Neural progenitor cell (in vitro differentiated cells): ENCODE results near the gene APBA3. TPM values are rescaled to one million over a fixed set of nuclear protein-coding genes. Genes with fewer than 3 reads are reported as not detected.

Source experiments
- DNase-seq: peaks from one replicate; pipeline ENCODE4 v3.0.0-alpha.2; 2016; ENCODE audit warnings: low spot score
- H2AFZ ChIP-seq: fragments of 200-600 bp; sonication (generic); replicated peaks from 2 replicates; pipeline ENCODE4 v1.6.1; 2016; ENCODE audit warnings: antibody characterized with exemption
- H3F3A ChIP-seq: fragments of 200-600 bp; sonication (generic); 2 replicates; pipeline ENCODE4 v1.6.1; 2016; ENCODE audit warnings: antibody characterized with exemption, low read depth
- H3K27ac ChIP-seq: fragments of 200-600 bp; sonication (generic); 2 replicates; pipeline ENCODE4 v1.5.1; 2016; ENCODE audit warnings: mild to moderate bottlenecking
- H3K27me3 ChIP-seq: fragments of 200-600 bp; sonication (generic); 2 replicates; pipeline ENCODE4 v1.6.1; 2016; ENCODE audit warnings: mild to moderate bottlenecking, moderate library complexity
- H3K36me3 ChIP-seq: fragments of 200-600 bp; sonication (generic); 2 replicates; pipeline ENCODE4 v1.5.1; 2016
- H3K4me1 ChIP-seq: fragments of 200-600 bp; sonication (generic); 2 replicates; pipeline ENCODE4 v1.6.1; 2016; ENCODE audit warnings: mixed run types
- H3K4me2 ChIP-seq: fragments of 200-600 bp; sonication (generic); 2 replicates; pipeline ENCODE4 v1.6.1; 2016
- H3K4me3 ChIP-seq: fragments of 200-600 bp; sonication (generic); 2 replicates; pipeline ENCODE4 v1.5.1; 2016
- H3K79me2 ChIP-seq: fragments of 200-600 bp; sonication (generic); 2 replicates; pipeline ENCODE4 v1.6.1; 2016; ENCODE audit warnings: low read depth
- H3K9ac ChIP-seq: fragments of 200-600 bp; sonication (generic); 2 replicates; pipeline ENCODE4 v1.6.1; 2016
- H3K9me3 ChIP-seq: fragments of 200-600 bp; sonication (generic); 2 replicates; pipeline ENCODE4 v1.5.1; 2016; ENCODE audit warnings: low read depth
- H4K20me1 ChIP-seq: fragments of 200-600 bp; sonication (generic); 2 replicates; pipeline ENCODE4 v1.6.1; 2016; ENCODE audit warnings: low read depth
- H3K27ac Mint-ChIP-seq: 3 replicates; pipeline ENCODE4 v1.8.0; 2021; ENCODE audit warnings: mixed read lengths
- H3K27me3 Mint-ChIP-seq: 2 replicates; pipeline ENCODE4 v1.8.0; 2022; ENCODE audit warnings: low read depth, mild to moderate bottlenecking, inconsistent platforms, moderate library complexity, mixed read lengths; ENCODE audit not compliant: insufficient read depth
- H3K36me3 Mint-ChIP-seq: 3 replicates; pipeline ENCODE4 v1.8.0; 2021; ENCODE audit warnings: mixed read lengths
- H3K4me1 Mint-ChIP-seq: 3 replicates; pipeline ENCODE4 v1.8.0; 2021; ENCODE audit warnings: mixed read lengths
- H3K4me3 Mint-ChIP-seq: 3 replicates; pipeline ENCODE4 v1.8.0; 2021; ENCODE audit warnings: mild to moderate bottlenecking, moderate library complexity, mixed read lengths
- H3K9me3 Mint-ChIP-seq: 3 replicates; pipeline ENCODE4 v1.8.0; 2020; ENCODE audit warnings: mixed read lengths
- CTCF ChIP-seq: fragments of 200-600 bp; sonication (generic); IDR thresholded peaks from 2 replicates; pipeline ENCODE4 v1.5.1; 2017; ENCODE audit warnings: antibody characterized with exemption, mild to moderate bottlenecking
- EZH2 ChIP-seq: fragments of 200-600 bp; sonication (generic); IDR thresholded peaks from 2 replicates; pipeline ENCODE4 v1.6.1; 2017; ENCODE audit warnings: antibody characterized with exemption, mild to moderate bottlenecking, moderate library complexity
- EZH2phosphoT487 ChIP-seq: fragments of 200-600 bp; sonication (generic); IDR thresholded peaks from 2 replicates; pipeline ENCODE4 v1.6.1; 2017; ENCODE audit warnings: antibody characterized with exemption
- total RNA-seq: library from RNA; depleted of rRNA; stranded (reverse); fragments of >200 nt; gene quantifications from 2 replicates; pipeline ENCODE4 v1.2.3, GENCODE V29; 2015; ENCODE audit warnings: low replicate concordance

Gene APBA3
- total RNA-seq, 1 donor from 2014 or later = 17.3 TPM

- Mint-ChIP-seq H3K27ac (no peak overlapping the region), H3K4me1 (peaks cover 17% of the 10 kb centered on the region), H3K4me3 (no peak overlapping the region), H3K36me3 (peaks cover 2% of the 10 kb centered on the region), H3K9me3 (no peaks in the 10 kb centered on the region), H3K27me3 (peaks cover 3% of the 10 kb centered on the region)
- no peaks in the 10 kb centered on the region for H3K27me3 ChIP-seq
- H3K36me3 ChIP-seq = no peaks in the 10 kb centered on the region
- no peak overlapping the region for H3K27ac ChIP-seq
- H4K20me1 ChIP-seq = no peaks in the 10 kb centered on the region
- peaks cover 3% of the 10 kb centered on the region for H3K4me1 ChIP-seq
- no peak overlapping the region for H3K9ac ChIP-seq
- no peak overlapping the region for H2AFZ ChIP-seq
- H3K4me3 ChIP-seq = no peak overlapping the region
- H3K4me2 ChIP-seq = no peak overlapping the region
- no peaks in the 10 kb centered on the region for H3K9me3 ChIP-seq
- no peak for TF ChIP-seq EZH2
- TF ChIP-seq CTCF = no peak
- TF ChIP-seq EZH2phosphoT487 = no peak
- H3F3A ChIP-seq = peaks cover 8% of the 10 kb centered on the region
- peaks cover 24% of the 10 kb centered on the region for H3K79me2 ChIP-seq
- no peak for DNase-seq
Observed at GRCh38 chr19:3765121-3765520, 3.6 kb upstream of the APBA3 start.

- Mint-ChIP-seq H3K4me3 (peak within 1 kb of the TSS; percentile 96), H3K4me1 (peaks cover 14% of the 10 kb centered on the region), H3K36me3 (no peaks in the 10 kb centered on the region), H3K9me3 (no peaks in the 10 kb centered on the region), H3K27ac (peak within 1 kb of the TSS; percentile 95), H3K27me3 (no peaks in the 10 kb centered on the region)
- Histone ChIP-seq H3K79me2 (peaks cover 26% of the 10 kb centered on the region), H3K4me2 (peak within 1 kb of the TSS; percentile 85), H3F3A (peaks cover 8% of the 10 kb centered on the region), H3K4me3 (peak within 1 kb of the TSS; percentile 90), H2AFZ (peak within 1 kb of the TSS; percentile 97), H3K9me3 (no peaks in the 10 kb centered on the region), H3K36me3 (no peaks in the 10 kb centered on the region), H3K27me3 (no peaks in the 10 kb centered on the region), H3K27ac (peak within 1 kb of the TSS; percentile 72), H4K20me1 (no peaks in the 10 kb centered on the region), H3K9ac (peak within 1 kb of the TSS; percentile 83), H3K4me1 (peaks cover 3% of the 10 kb centered on the region)
- peak; percentile 99 for DNase-seq
- TF ChIP-seq EZH2 (no peak), CTCF (no peak), EZH2phosphoT487 (no peak)
Observed at GRCh38 chr19:3762501-3763459, 1.3 kb upstream of the APBA3 start, which contains the start of gene MRPL54. Gene MRPL54 (plus strand): TSS chr19:3762682. CDS start chr19:3762701, 19 bp downstream.

GRCh38 chr19:3762130-3762473, 610 bp upstream of the APBA3 start:
- Histone ChIP-seq H3F3A (peaks cover 8% of the 10 kb centered on the region), H3K9ac (no peak overlapping the region), H3K79me2 (peaks cover 26% of the 10 kb centered on the region), H3K9me3 (no peaks in the 10 kb centered on the region), H2AFZ (no peak overlapping the region), H3K4me2 (peak overlapping the region; percentile 63), H3K4me1 (peaks cover 3% of the 10 kb centered on the region), H4K20me1 (no peaks in the 10 kb centered on the region), H3K4me3 (peak overlapping the region; percentile 89), H3K27ac (no peak overlapping the region), H3K36me3 (no peaks in the 10 kb centered on the region), H3K27me3 (no peaks in the 10 kb centered on the region)
- Mint-ChIP-seq H3K4me3 (peak overlapping the region; percentile 96), H3K27ac (peak overlapping the region; percentile 95), H3K9me3 (no peaks in the 10 kb centered on the region), H3K36me3 (no peaks in the 10 kb centered on the region), H3K27me3 (no peaks in the 10 kb centered on the region), H3K4me1 (peaks cover 14% of the 10 kb centered on the region)
- TF ChIP-seq EZH2 (no peak), CTCF (no peak), EZH2phosphoT487 (no peak)
- no peak for DNase-seq
